SK-N-SH (cell line): ENCODE measurements around the gene RIPOR2.

ENCODE experiments used
- EP300 ChIP-seq, 2 experiments: IDR thresholded peaks; 2 replicates each; pipeline versions ENCODE4 v1.4.0 to v1.6.1; 2012; ENCODE audit warnings: borderline replicate concordance in 1 of 2, low read depth in 1 of 2, low read length in 1 of 2
- GATA2 ChIP-seq: sonication (generic); formaldehyde crosslinking; IDR thresholded peaks from 2 replicates; pipeline ENCODE4 v1.5.0; 2020; ENCODE audit warnings: mild to moderate bottlenecking, missing genetic modification reagents
- REST ChIP-seq: IDR thresholded peaks from 2 replicates; pipeline ENCODE4 v1.6.1; 2012; ENCODE audit warnings: mild to moderate bottlenecking, low read depth, low read length, moderate library complexity
- TAF1 ChIP-seq: IDR thresholded peaks from 2 replicates; pipeline ENCODE4 v1.6.1; 2012; ENCODE audit warnings: low read depth, mild to moderate bottlenecking, low read length, moderate library complexity, borderline replicate concordance

DNA sequence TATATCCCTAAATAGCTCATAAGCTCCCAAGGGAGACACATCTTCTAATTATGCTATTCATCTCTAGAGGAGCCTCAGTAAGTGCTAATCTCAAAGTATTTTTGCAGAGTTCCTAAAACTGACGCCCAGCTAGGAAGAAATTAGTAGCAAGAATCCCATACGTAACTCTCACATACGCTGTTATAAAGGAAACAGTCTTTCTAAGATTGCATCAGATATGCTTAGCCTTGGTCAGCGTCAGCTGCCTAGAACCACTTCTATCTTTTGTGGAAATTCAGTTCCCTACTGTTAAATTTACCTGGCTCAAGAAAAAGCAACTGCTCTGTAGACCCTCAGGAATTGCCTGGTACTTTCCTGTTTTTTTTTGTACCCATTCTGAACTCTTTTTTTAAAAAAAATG lies 13.6 kb downstream of the RIPOR2 start:
- TF ChIP-seq REST (no peak), EP300 (IDR thresholded peaks at IDR 0.05; ENCODE audit: borderline replicate concordance in 1 of 2, low read depth in 1 of 2, low read length in 1 of 2) (no peak), GATA2 (no peak), TAF1 (no peak)
